ENCODE results near the gene UNC13D. TPM values are rescaled to one million over a fixed set of nuclear protein-coding genes. Genes with fewer than 3 reads are reported as not detected.
A peak's percentile ranks its signal among the peaks of the same experiment; 100 is the strongest.

Gene UNC13D
- total and polyA plus RNA-seq, 2 experiments from 2014 or later, result 0.06 to 0.65 TPM

DNA sequence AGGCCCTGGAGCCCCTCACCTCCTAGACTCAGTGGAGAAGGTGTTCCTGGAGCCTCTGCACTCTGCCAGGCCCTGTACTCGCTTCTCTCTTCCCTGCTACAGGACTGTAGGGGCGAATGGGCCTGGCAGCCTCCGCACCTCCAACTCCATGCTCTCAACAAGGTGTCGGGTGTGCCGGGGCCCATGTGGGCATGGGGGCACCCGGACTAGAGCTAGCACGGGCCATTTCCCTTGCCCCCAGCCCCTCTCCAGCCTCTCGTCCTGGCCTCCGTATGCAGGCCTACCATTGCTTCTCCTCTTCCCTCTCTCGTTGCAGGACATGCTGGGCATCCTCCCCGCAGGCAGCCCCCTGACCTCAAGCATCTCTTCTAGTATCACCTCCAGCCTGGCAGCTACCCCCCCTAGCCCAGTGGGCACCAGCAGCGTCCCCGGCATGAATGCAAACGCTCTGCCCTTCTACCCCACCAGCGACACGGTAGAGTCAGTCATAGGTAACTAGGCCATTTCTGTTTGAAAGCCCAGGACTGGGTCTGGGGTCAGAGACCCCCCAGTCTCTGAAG, 25.8 kb downstream of the UNC13D start:
- Histone ChIP-seq H3K27me3 (replicated peaks; ENCODE audit: insufficient read depth) (no peaks in the 10 kb centered on the region), H3K9me3 (ENCODE audit: low read depth) (no peaks in the 10 kb centered on the region), H3K4me3 (no peak overlapping the region), H3K4me2 (ENCODE audit: unreplicated experiment) (no peak overlapping the region), H3K9me2 (ENCODE audit: insufficient read depth) (no peaks in the 10 kb centered on the region), H2AFZ (no peak overlapping the region), H3K4me1 (ENCODE audit: insufficient read depth) (peaks cover 7% of the 10 kb centered on the region; the same call in 1 of the 2 replicates), H3K36me3 (ENCODE audit: low read depth) (no peaks in the 10 kb centered on the region; the same call in 1 of the 2 replicates), H3K27ac (no peak overlapping the region), H3K9ac (no peak overlapping the region), H4K20me1 (ENCODE audit: insufficient read depth) (no peaks in the 10 kb centered on the region), H3F3A (ENCODE audit: insufficient read depth) (no peaks in the 10 kb centered on the region), H3K79me2 (ENCODE audit: insufficient read depth) (no peaks in the 10 kb centered on the region)
- in situ Hi-C loops (cut with MboI), result no loop called here
- DNase-seq, result no peak
- WGBS, 2 experiments (ENCODE audit: low coverage in 1 of 2, low lambda C conversion rate in 2 of 2, missing lambda C conversion rate in 2 of 2), result 92 to 95% methylated on average over 16 of the region's 16 CpGs
- no peak for TF ChIP-seq EZH2 (IDR thresholded peaks at IDR 0.05; ENCODE audit: insufficient read depth, poor library complexity, severe bottlenecking)
- TF ChIP-seq EZH2phosphoT487 (IDR thresholded peaks at IDR 0.05; ENCODE audit: insufficient read depth, low read depth), result no peak

DNA sequence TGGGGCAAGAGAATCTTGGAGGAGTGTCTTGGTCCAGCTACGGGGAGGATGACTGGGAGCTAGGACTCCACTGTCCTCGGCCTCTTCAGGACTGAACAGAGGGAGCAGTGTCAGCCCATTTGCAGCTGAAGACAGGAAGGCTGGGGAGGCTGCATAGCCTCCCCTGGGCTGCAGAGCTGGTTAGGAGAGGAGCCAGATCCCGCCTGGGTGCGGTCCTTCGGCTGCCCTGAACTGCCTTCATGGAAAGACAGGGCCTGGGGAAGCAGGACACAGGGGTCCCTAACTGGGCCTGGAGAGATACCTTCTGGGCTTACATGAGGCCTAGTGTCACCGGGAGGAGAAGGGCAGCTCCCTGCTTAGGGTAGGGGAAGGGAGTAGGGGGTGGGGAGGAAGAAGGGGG, 26.6 kb downstream of the UNC13D start:
- no peaks in the 10 kb centered on the region for H3K9me3 ChIP-seq (ENCODE audit: low read depth)
- no peaks in the 10 kb centered on the region for H3K9me2 ChIP-seq (ENCODE audit: insufficient read depth)
- H3F3A ChIP-seq (ENCODE audit: insufficient read depth), result no peaks in the 10 kb centered on the region
- no peak overlapping the region for H3K4me3 ChIP-seq
- no peaks in the 10 kb centered on the region for H3K79me2 ChIP-seq (ENCODE audit: insufficient read depth)
- in situ Hi-C loops (cut with MboI), result no loop called here
- H3K27me3 ChIP-seq (replicated peaks; ENCODE audit: insufficient read depth), result no peaks in the 10 kb centered on the region
- DNase-seq, result no peak
- H3K4me1 ChIP-seq (ENCODE audit: insufficient read depth), result peaks cover 7% of the 10 kb centered on the region; the same call in 1 of the 2 replicates
- no peak overlapping the region for H2AFZ ChIP-seq
- no peak overlapping the region for H3K27ac ChIP-seq
- WGBS, 2 experiments (ENCODE audit: low coverage in 1 of 2, low lambda C conversion rate in 2 of 2, missing lambda C conversion rate in 2 of 2), result 95 to 97% methylated on average over 6 of the region's 6 CpGs
- no peaks in the 10 kb centered on the region for H4K20me1 ChIP-seq (ENCODE audit: insufficient read depth)
- no peaks in the 10 kb centered on the region; the same call in 1 of the 2 replicates for H3K36me3 ChIP-seq (ENCODE audit: low read depth)
- H3K4me2 ChIP-seq (ENCODE audit: unreplicated experiment), result no peak overlapping the region
- no peak overlapping the region for H3K9ac ChIP-seq
- TF ChIP-seq EZH2 (IDR thresholded peaks at IDR 0.05; ENCODE audit: insufficient read depth, poor library complexity, severe bottlenecking), result no peak

DNA sequence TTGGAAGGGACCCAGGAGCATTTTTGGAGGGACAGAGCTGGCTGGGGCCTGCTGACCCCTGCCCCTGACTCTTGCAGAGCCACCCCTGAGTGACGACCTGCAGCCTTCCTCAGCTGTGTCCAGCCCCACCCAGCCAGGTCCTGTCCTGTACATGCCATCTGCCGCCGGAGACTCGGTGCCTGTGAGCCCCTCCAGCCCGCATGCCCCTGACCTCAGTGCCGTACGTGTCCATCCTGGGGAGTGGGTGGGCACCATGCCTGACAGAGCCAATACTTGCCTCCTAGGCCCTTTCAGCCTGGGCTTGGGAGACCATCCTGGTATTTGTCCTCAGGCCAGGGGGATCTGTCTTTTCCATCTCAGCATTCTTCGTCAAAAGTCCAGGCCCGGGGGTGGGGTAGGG, 27.5 kb downstream of the UNC13D start:
- no peaks in the 10 kb centered on the region for H3K9me3 ChIP-seq (ENCODE audit: low read depth)
- TF ChIP-seq EZH2phosphoT487 (IDR thresholded peaks at IDR 0.05; ENCODE audit: insufficient read depth, low read depth), result no peak
- no peak for TF ChIP-seq EZH2 (IDR thresholded peaks at IDR 0.05; ENCODE audit: insufficient read depth, poor library complexity, severe bottlenecking)
- 92 to 95% methylated on average over 9 of the region's 9 CpGs for WGBS, 2 experiments (ENCODE audit: low coverage in 1 of 2, low lambda C conversion rate in 2 of 2, missing lambda C conversion rate in 2 of 2)
- H3K9ac ChIP-seq, result no peak overlapping the region
- H3K4me3 ChIP-seq, result no peak overlapping the region
- H3K9me2 ChIP-seq (ENCODE audit: insufficient read depth), result no peaks in the 10 kb centered on the region
- no peaks in the 10 kb centered on the region for H4K20me1 ChIP-seq (ENCODE audit: insufficient read depth)
- H2AFZ ChIP-seq, result no peak overlapping the region
- no peaks in the 10 kb centered on the region for H3F3A ChIP-seq (ENCODE audit: insufficient read depth)
- peaks cover 7% of the 10 kb centered on the region; the same call in 1 of the 2 replicates for H3K4me1 ChIP-seq (ENCODE audit: insufficient read depth)
- no peak overlapping the region for H3K4me2 ChIP-seq (ENCODE audit: unreplicated experiment)
- no peaks in the 10 kb centered on the region; the same call in 1 of the 2 replicates for H3K36me3 ChIP-seq (ENCODE audit: low read depth)
- in situ Hi-C loops (cut with MboI), result no loop called here
- DNase-seq, result no peak
- H3K79me2 ChIP-seq (ENCODE audit: insufficient read depth), result peaks cover 2% of the 10 kb centered on the region; the same call in 1 of the 2 replicates
- H3K27me3 ChIP-seq (replicated peaks; ENCODE audit: insufficient read depth), result no peaks in the 10 kb centered on the region
- H3K27ac ChIP-seq, result no peak overlapping the region

DNA sequence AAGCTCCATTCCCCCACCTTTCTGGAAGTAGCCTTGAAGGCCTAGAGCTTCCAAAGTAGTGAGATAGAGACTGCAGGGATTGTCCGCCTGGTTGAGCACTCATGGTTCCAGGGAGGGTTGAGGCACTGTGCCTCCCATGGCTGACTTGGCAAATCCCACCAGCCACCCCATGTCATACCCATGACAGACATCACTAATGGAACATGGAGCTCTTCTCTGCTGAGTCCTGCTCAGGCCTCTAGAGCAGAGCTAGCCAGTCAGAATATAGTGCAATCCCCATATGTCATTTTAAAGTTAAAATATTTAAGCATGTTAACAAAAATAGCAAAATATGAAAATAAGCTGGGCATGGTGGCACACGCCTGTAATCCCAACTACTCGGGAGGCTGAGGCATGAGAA, 28.8 kb downstream of the UNC13D start:
- Histone ChIP-seq H4K20me1 (ENCODE audit: insufficient read depth) (no peaks in the 10 kb centered on the region), H3K36me3 (ENCODE audit: low read depth) (peaks cover 6% of the 10 kb centered on the region; the same call in 1 of the 2 replicates), H3F3A (ENCODE audit: insufficient read depth) (no peaks in the 10 kb centered on the region; the same call in 1 of the 2 replicates), H3K27ac (0 out of 2 replicates have a peak overlapping the region, but pooled peaks have one; percentile 8), H3K9me3 (ENCODE audit: low read depth) (no peaks in the 10 kb centered on the region), H3K4me1 (ENCODE audit: insufficient read depth) (peaks cover 7% of the 10 kb centered on the region; the same call in 1 of the 2 replicates), H3K4me3 (no peak overlapping the region), H3K4me2 (ENCODE audit: unreplicated experiment) (peak overlapping the region; percentile 7), H3K27me3 (replicated peaks; ENCODE audit: insufficient read depth) (no peaks in the 10 kb centered on the region), H3K79me2 (ENCODE audit: insufficient read depth) (peaks cover 7% of the 10 kb centered on the region; the same call in 1 of the 2 replicates), H3K9ac (peak overlapping the region; percentile 54; the same call in 1 of the 2 replicates), H3K9me2 (ENCODE audit: insufficient read depth) (no peaks in the 10 kb centered on the region), H2AFZ (no peak overlapping the region)
- DNase-seq, result no peak
- WGBS, 2 experiments (ENCODE audit: low coverage in 1 of 2, low lambda C conversion rate in 2 of 2, missing lambda C conversion rate in 2 of 2), result 89% methylated on average over 3 of the region's 3 CpGs
- TF ChIP-seq EZH2 (IDR thresholded peaks at IDR 0.05; ENCODE audit: insufficient read depth, poor library complexity, severe bottlenecking), result no peak
- no peak for TF ChIP-seq EZH2phosphoT487 (IDR thresholded peaks at IDR 0.05; ENCODE audit: insufficient read depth, low read depth)
- in situ Hi-C loops (cut with MboI), result no loop called here

Measured in GM23248 (cell line).